GM23338 (cell line): ENCODE data around the gene PIMREG. TPM values are rescaled to one million over a fixed set of nuclear protein-coding genes. Genes with fewer than 3 reads are reported as not detected.

ENCODE experiments used
- ATAC-seq: fragments of 200-7000 bp; cut with Tn5 transposase; 3 replicates; pipeline ENCODE4 v1.9.1; 2020
- DNase-seq: peaks from one replicate; pipeline ENCODE4 v3.0.0-alpha.2; 2015; ENCODE audit warnings: low spot score
- H2AFZ ChIP-seq: fragments of 200-600 bp; sonication (generic); 2 replicates; pipeline ENCODE4 v1.8.0; 2016; ENCODE audit warnings: antibody characterized with exemption, mild to moderate bottlenecking, moderate library complexity
- H3F3A ChIP-seq: fragments of 200-600 bp; sonication (generic); replicated peaks from 2 replicates; pipeline ENCODE4 v1.8.0; 2017; ENCODE audit warnings: antibody characterized with exemption, mixed run types, low read depth
- H3K27ac ChIP-seq: fragments of 200-600 bp; sonication (generic); 2 replicates; pipeline ENCODE4 v1.6.1; 2016; ENCODE audit warnings: low read depth
- H3K27me3 ChIP-seq: fragments of 200-600 bp; sonication (generic); 2 replicates; pipeline ENCODE4 v1.8.0; 2016; ENCODE audit warnings: mild to moderate bottlenecking, mixed run types, moderate library complexity; ENCODE audit not compliant: insufficient read depth
- H3K36me3 ChIP-seq: fragments of 200-600 bp; sonication (generic); 2 replicates; pipeline ENCODE4 v1.8.0; 2016; ENCODE audit warnings: mild to moderate bottlenecking; ENCODE audit not compliant: insufficient read depth
- H3K4me1 ChIP-seq: fragments of 200-600 bp; sonication (generic); 2 replicates; pipeline ENCODE4 v1.8.0; 2016; ENCODE audit warnings: mild to moderate bottlenecking, moderate library complexity; ENCODE audit not compliant: insufficient read depth
- H3K4me2 ChIP-seq: fragments of 200-600 bp; sonication (generic); 2 replicates; pipeline ENCODE4 v1.7.1; 2017; ENCODE audit warnings: mixed run types
- H3K4me3 ChIP-seq: fragments of 200-600 bp; sonication (generic); 2 replicates; pipeline ENCODE4 v1.6.1; 2016; ENCODE audit warnings: mixed run types
- H3K79me2 ChIP-seq: fragments of 200-600 bp; sonication (generic); replicated peaks from 2 replicates; pipeline ENCODE4 v1.8.0; 2017; ENCODE audit warnings: mild to moderate bottlenecking; ENCODE audit not compliant: insufficient read depth
- H3K9me2 ChIP-seq: fragments of 200-600 bp; sonication (generic); 2 replicates; pipeline ENCODE4 v1.8.0; 2017; ENCODE audit not compliant: insufficient read depth
- H4K20me1 ChIP-seq: fragments of 200-600 bp; sonication (generic); replicated peaks from 2 replicates; pipeline ENCODE4 v1.8.0; 2017; ENCODE audit warnings: mild to moderate bottlenecking; ENCODE audit not compliant: insufficient read depth
- H3K27ac Mint-ChIP-seq: 2 replicates; pipeline ENCODE4 v1.8.0; 2020; ENCODE audit warnings: inconsistent platforms, mild to moderate bottlenecking, moderate library complexity, mixed read lengths
- H3K27me3 Mint-ChIP-seq: 3 replicates; pipeline ENCODE4 v1.8.0; 2022; ENCODE audit warnings: low read depth, mild to moderate bottlenecking, moderate library complexity, mixed read lengths, inconsistent platforms; ENCODE audit not compliant: insufficient read depth, poor library complexity
- H3K36me3 Mint-ChIP-seq: 3 replicates; pipeline ENCODE4 v1.8.0; 2021; ENCODE audit warnings: low read depth, mild to moderate bottlenecking, inconsistent platforms, moderate library complexity, mixed read lengths
- H3K4me1 Mint-ChIP-seq: 3 replicates; pipeline ENCODE4 v1.8.0; 2020; ENCODE audit warnings: mild to moderate bottlenecking, inconsistent platforms, mixed read lengths
- H3K4me3 Mint-ChIP-seq: 3 replicates; pipeline ENCODE4 v1.8.0; 2021; ENCODE audit warnings: moderate library complexity, mild to moderate bottlenecking, inconsistent platforms, mixed read lengths
- H3K9me3 Mint-ChIP-seq: 3 replicates; pipeline ENCODE4 v1.8.0; 2020; ENCODE audit warnings: moderate library complexity, mild to moderate bottlenecking, inconsistent platforms, mixed read lengths
- ETS1 ChIP-seq: IDR thresholded peaks from 2 replicates; pipeline ENCODE4 v1.6.1; 2016; ENCODE audit warnings: antibody characterized with exemption
- EZH2 ChIP-seq: fragments of 200-600 bp; sonication (generic); IDR thresholded peaks from one replicate; pipeline ENCODE4 v1.8.0; 2017; ENCODE audit warnings: antibody characterized with exemption, mild to moderate bottlenecking, low read depth; ENCODE audit not compliant: unreplicated experiment
- EZH2phosphoT487 ChIP-seq: fragments of 200-600 bp; sonication (generic); IDR thresholded peaks from one replicate; pipeline ENCODE4 v1.8.1; 2018; ENCODE audit warnings: antibody characterized with exemption; ENCODE audit not compliant: unreplicated experiment
- JUNB ChIP-seq: IDR thresholded peaks from one replicate; pipeline ENCODE4 v1.6.1; 2016; ENCODE audit warnings: antibody characterized with exemption; ENCODE audit not compliant: unreplicated experiment
- NANOG ChIP-seq: IDR thresholded peaks from 2 replicates; pipeline ENCODE4 v1.6.1; 2016; ENCODE audit warnings: antibody characterized with exemption, borderline replicate concordance
- ZNF114 ChIP-seq: fragments of 250-450 bp; sonication (Bioruptor Pico); IDR thresholded peaks from 2 replicates; pipeline ENCODE4 v1.5.0; 2020; ENCODE audit warnings: mild to moderate bottlenecking, moderate library complexity
- ZNF331 ChIP-seq: fragments of 250-450 bp; sonication (Bioruptor Pico); IDR thresholded peaks from 2 replicates; pipeline ENCODE4 v1.5.0; 2020; ENCODE audit warnings: low read depth, mild to moderate bottlenecking, moderate library complexity
- ZNF462 ChIP-seq: fragments of 250-450 bp; sonication (Bioruptor Pico); IDR thresholded peaks from 2 replicates; pipeline ENCODE4 v1.5.0; 2020; ENCODE audit warnings: mild to moderate bottlenecking, moderate library complexity
- polyA plus RNA-seq: library from polyadenylated mRNA; unstranded; fragments of >200 nt; fragmentation: Nextera tagmentation; extraction: Ambion mirVana; gene quantifications from 2 replicates; pipeline ENCODE4 v1.2.1, GENCODE V29; 2016
- total RNA-seq: library from RNA; depleted of rRNA; stranded (reverse); fragments of >200 nt; shearing (Covaris generic); gene quantifications from 2 replicates; pipeline ENCODE4 v1.2.3, GENCODE V29; 2014

PIMREG gene
- total and polyA plus RNA-seq, 2 experiments from 2014 or later = 87.8 to 144 TPM

GRCh38 chr17:6489016-6489550 is 44.8 kb downstream of the PIMREG start:
- Histone ChIP-seq H2AFZ (no peak overlapping the region), H3K79me2 (no peaks in the 10 kb centered on the region), H3K27ac (no peak overlapping the region), H3K4me1 (peaks cover 15% of the 10 kb centered on the region), H3K27me3 (no peaks in the 10 kb centered on the region), H3K9me2 (peaks cover 5% of the 10 kb centered on the region; the same call in 1 of the 2 replicates), H3K4me2 (no peak overlapping the region), H3K36me3 (no peaks in the 10 kb centered on the region), H3K4me3 (no peak overlapping the region), H4K20me1 (no peaks in the 10 kb centered on the region), H3F3A (no peaks in the 10 kb centered on the region)
- Mint-ChIP-seq H3K4me3 (no peak overlapping the region), H3K27ac (no peak overlapping the region), H3K9me3 (no peaks in the 10 kb centered on the region), H3K4me1 (peaks cover 45% of the 10 kb centered on the region), H3K36me3 (0 out of 3 replicates have a peak, but pooled peaks cover 3% of the 10 kb centered on the region), H3K27me3 (peaks cover 13% of the 10 kb centered on the region)
- ATAC-seq (no peak), DNase-seq (no peak)
- TF ChIP-seq ZNF331 (CRISPR knock-in tag) (no peak), ZNF462 (CRISPR knock-in tag) (no peak), JUNB (no peak), EZH2 (no peak), ETS1 (no peak), ZNF114 (CRISPR knock-in tag) (no peak), NANOG (no peak), EZH2phosphoT487 (no peak)
